Mucosa of descending colon (tissue), 3 donors: Measurements from ENCODE around the gene GBA2. TPM values are rescaled to one million over a fixed set of nuclear protein-coding genes. Genes with fewer than 3 reads are reported as not detected.

Experiments used
- ATAC-seq: fragments of 200-7000 bp; cut with Tn5 transposase; one replicate; pipeline ENCODE4 v1.9.1; 2020; ENCODE audit warnings: mild to moderate bottlenecking, moderate library complexity
- DNase-seq, 3 donors: peaks; one replicate each; pipeline ENCODE4 v3.0.0-alpha.2; 2020
- H3K36me3 ChIP-seq: fragments of 200-600 bp; one replicate; pipeline ENCODE4 v1.8.0; 2021; ENCODE audit warnings: low read depth, mild to moderate bottlenecking
- H3K4me1 ChIP-seq: fragments of 200-600 bp; one replicate; pipeline ENCODE4 v1.8.0; 2021; ENCODE audit warnings: low read depth, mild to moderate bottlenecking
- H3K4me3 ChIP-seq: fragments of 200-600 bp; one replicate; pipeline ENCODE4 v1.8.0; 2021; ENCODE audit warnings: mild to moderate bottlenecking
- H3K9me3 ChIP-seq: fragments of 200-600 bp; one replicate; pipeline ENCODE4 v1.8.0; 2021; ENCODE audit warnings: mild to moderate bottlenecking
- intact Hi-C, 2 donors: fragments of 100-400 bp; cut with DNase I in 1 of 2; cut with micrococcal nuclease in 1 of 2; formaldehyde crosslinking; loops; one replicate each; pipeline versions ENCODE4 v1.11.0 to v1.11.1; 2022; cut with DNase I, micrococcal nuclease
- total RNA-seq, 3 donors: library from RNA; stranded (reverse); fragmentation: NEBNext Ultra II Directional in 2 of 3; extraction: Animal tissue kit (Norgen Biotek cat#: 25700) in 2 of 3; gene quantifications; one replicate each; pipeline versions ENCODE4 v1.2.1 to v1.2.4, GENCODE V29; 2021 to 2023
- TF ChIP-seq, protein P1 (sequence below): fragments of 200-600 bp; IDR thresholded peaks from one replicate; pipeline ENCODE4 v1.8.0; 2022; ENCODE audit warnings: antibody characterized with exemption, mild to moderate bottlenecking
- donor health status: DM: no; HTN: no; CAD: no; lungs with moderate emphysema.
- donor health status: DM: no; HTN: no; CAD: no.
- donor health status: DM: no; HTN: yes; CAD: no.

The GBA2 gene
- total RNA-seq, 3 donors from 2014 or later: 157 to 285 (median 223) TPM

GRCh38 chr9:35792024-35792813 is 43.2 kb upstream of the GBA2 start:
- TF ChIP-seq, protein P1, sequence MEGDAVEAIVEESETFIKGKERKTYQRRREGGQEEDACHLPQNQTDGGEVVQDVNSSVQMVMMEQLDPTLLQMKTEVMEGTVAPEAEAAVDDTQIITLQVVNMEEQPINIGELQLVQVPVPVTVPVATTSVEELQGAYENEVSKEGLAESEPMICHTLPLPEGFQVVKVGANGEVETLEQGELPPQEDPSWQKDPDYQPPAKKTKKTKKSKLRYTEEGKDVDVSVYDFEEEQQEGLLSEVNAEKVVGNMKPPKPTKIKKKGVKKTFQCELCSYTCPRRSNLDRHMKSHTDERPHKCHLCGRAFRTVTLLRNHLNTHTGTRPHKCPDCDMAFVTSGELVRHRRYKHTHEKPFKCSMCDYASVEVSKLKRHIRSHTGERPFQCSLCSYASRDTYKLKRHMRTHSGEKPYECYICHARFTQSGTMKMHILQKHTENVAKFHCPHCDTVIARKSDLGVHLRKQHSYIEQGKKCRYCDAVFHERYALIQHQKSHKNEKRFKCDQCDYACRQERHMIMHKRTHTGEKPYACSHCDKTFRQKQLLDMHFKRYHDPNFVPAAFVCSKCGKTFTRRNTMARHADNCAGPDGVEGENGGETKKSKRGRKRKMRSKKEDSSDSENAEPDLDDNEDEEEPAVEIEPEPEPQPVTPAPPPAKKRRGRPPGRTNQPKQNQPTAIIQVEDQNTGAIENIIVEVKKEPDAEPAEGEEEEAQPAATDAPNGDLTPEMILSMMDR: no peak
- Histone ChIP-seq H3K4me3 (no peak overlapping the region), H3K9me3 (no peaks in the 10 kb centered on the region), H3K4me1 (no peaks in the 10 kb centered on the region), H3K36me3 (no peaks in the 10 kb centered on the region)
- intact Hi-C loops: loop anchor here in 1 of 2 donors (5.0 kb wide), 1 partner anchor 90 kb away; no protein-coding TSS in a partner anchor
- ATAC-seq (no peak), DNase-seq (no peak)

DNA sequence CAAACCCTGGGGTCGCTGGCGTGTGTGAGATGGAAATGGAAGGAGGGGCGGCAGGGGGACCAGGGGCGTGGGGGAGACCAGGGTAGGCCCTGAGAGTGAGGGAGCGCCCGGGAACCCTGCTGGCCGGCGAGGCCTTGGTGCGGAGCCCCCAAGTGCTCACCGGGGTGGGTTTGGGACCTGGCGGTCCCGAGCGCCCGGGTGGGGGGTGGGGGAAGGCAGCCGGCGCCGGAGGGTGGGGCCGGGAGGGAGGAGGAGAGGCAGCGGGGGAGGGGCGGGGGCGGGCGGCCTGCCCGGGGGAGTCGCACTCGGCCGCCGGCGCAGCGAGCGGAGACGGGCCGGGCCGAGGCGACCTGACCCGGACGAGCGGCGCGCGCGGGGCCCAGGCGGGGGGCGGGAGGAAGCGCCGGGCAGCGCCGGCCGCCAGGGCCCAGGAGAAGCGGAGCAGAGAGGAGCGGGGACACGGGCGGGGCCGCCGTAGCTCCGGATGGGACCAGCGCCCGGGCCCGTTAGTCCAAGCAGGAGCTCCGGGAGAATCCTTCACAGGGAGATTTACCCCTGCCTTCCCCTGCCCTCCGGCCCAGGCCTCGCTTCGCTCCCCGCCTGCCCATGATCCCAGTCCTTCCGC is 42.4 kb upstream of the GBA2 start, which contains the start of gene NPR2:
Gene NPR2 (plus strand): TSS at position 295 of the 625 bp plus-strand sequence. CDS start 818 bp downstream, outside the sequence.
- DNase-seq (no peak), ATAC-seq (peak; percentile 26)
- no peak within 1 kb of the TSS for H3K4me3 ChIP-seq
- H3K9me3 ChIP-seq: no peaks in the 10 kb centered on the region
- TF ChIP-seq, protein P1: no peak
- H3K4me1 ChIP-seq: no peaks in the 10 kb centered on the region
- no peaks in the 10 kb centered on the region for H3K36me3 ChIP-seq
- intact Hi-C loops: loop anchor here in 1 of 2 donors (5.0 kb wide), 1 partner anchor 91 kb away; no protein-coding TSS in a partner anchor

GRCh38 chr9:35790385-35791296 is 41.6 kb upstream of the GBA2 start:
- Histone ChIP-seq H3K9me3 (no peaks in the 10 kb centered on the region), H3K4me3 (no peak overlapping the region), H3K36me3 (no peaks in the 10 kb centered on the region), H3K4me1 (no peaks in the 10 kb centered on the region)
- ATAC-seq (peak; percentile 94), DNase-seq (peak in 2 of 3 donors; percentile 47 to 74)
- intact Hi-C loops: loop anchor here in 1 of 2 donors (5.0 kb wide), 1 partner anchor 92 kb away; no protein-coding TSS in a partner anchor
- TF ChIP-seq, protein P1: peak; percentile 56

- TF ChIP-seq, protein P1: no peak
- no peak for ATAC-seq
- H3K9me3 ChIP-seq: no peaks in the 10 kb centered on the region
- no peak overlapping the region for H3K4me3 ChIP-seq
- DNase-seq: no peak
- intact Hi-C loops: loop anchor here in 1 of 2 donors (5.0 kb wide), 1 partner anchor 92 kb away; no protein-coding TSS in a partner anchor
- no peaks in the 10 kb centered on the region for H3K36me3 ChIP-seq
- H3K4me1 ChIP-seq: no peaks in the 10 kb centered on the region
These were observed 41.0 kb upstream of the GBA2 start for GRCh38 chr9:35790025-35790384.

GRCh38 chr9:35789541-35789940 is 40.5 kb upstream of the GBA2 start:
- no peak overlapping the region for H3K4me3 ChIP-seq
- H3K9me3 ChIP-seq: no peaks in the 10 kb centered on the region
- ATAC-seq: no peak
- TF ChIP-seq, protein P1: no peak
- H3K4me1 ChIP-seq: no peaks in the 10 kb centered on the region
- DNase-seq: no peak
- H3K36me3 ChIP-seq: no peaks in the 10 kb centered on the region
- intact Hi-C loops: loop anchor here in 1 of 2 donors (10.0 kb wide), 1 partner anchor 95 kb away; no protein-coding TSS in a partner anchor
